Neural cell (in vitro differentiated cells): ENCODE data around the gene HCCS.

Experiments used
- EZH2 ChIP-seq: fragments of 200-600, 300-800 bp; shearing (Covaris generic), sonication (generic); IDR thresholded peaks from 2 replicates; pipeline ENCODE4 v1.6.1; 2014; ENCODE audit warnings: antibody characterized with exemption, low read length, borderline replicate concordance, mild to moderate bottlenecking; ENCODE audit not compliant: insufficient read depth, poor library complexity, severe bottlenecking
- POLR2AphosphoS5 ChIP-seq: IDR thresholded peaks from 2 replicates; pipeline ENCODE4 v1.6.1; 2012
- TF ChIP-seq, protein P1 (sequence below): fragments of 450-650 bp; IDR thresholded peaks from 2 replicates; pipeline ENCODE4 v1.5.1; 2014; ENCODE audit warnings: antibody characterized with exemption, mild to moderate bottlenecking, moderate library complexity; ENCODE audit not compliant: poor library complexity, severe bottlenecking

DNA sequence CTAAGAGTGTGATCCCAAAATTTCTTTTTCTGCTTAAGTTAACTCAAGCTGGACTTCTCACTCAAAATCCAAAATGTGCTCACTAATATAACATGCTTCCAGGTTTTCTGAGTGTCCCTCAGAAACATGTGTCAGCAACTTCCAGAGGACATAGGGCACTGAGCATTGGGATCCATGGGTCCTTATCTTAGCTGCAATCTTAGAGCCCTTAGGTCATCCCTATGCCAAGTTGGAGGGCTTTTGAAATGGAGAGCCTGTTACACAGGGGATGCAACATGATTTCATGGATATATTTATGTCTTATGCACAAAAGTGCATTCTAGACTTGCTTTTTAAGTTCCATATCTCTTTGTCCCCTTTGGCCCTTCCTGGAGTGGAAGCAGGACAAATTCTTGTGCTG, 11.7 kb upstream of the HCCS start:
- TF ChIP-seq, protein P1, sequence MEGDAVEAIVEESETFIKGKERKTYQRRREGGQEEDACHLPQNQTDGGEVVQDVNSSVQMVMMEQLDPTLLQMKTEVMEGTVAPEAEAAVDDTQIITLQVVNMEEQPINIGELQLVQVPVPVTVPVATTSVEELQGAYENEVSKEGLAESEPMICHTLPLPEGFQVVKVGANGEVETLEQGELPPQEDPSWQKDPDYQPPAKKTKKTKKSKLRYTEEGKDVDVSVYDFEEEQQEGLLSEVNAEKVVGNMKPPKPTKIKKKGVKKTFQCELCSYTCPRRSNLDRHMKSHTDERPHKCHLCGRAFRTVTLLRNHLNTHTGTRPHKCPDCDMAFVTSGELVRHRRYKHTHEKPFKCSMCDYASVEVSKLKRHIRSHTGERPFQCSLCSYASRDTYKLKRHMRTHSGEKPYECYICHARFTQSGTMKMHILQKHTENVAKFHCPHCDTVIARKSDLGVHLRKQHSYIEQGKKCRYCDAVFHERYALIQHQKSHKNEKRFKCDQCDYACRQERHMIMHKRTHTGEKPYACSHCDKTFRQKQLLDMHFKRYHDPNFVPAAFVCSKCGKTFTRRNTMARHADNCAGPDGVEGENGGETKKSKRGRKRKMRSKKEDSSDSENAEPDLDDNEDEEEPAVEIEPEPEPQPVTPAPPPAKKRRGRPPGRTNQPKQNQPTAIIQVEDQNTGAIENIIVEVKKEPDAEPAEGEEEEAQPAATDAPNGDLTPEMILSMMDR, result no peak
- TF ChIP-seq EZH2, result no peak
- TF ChIP-seq POLR2AphosphoS5, result no peak
